Ishikawa (cell line): ENCODE results near the gene ITLN1.

Experiments
- CEBPB ChIP-seq: IDR thresholded peaks from 2 replicates; pipeline ENCODE4 v1.6.1; 2012
- CREB1 ChIP-seq: IDR thresholded peaks from 2 replicates; pipeline ENCODE4 v1.6.1; 2012; ENCODE audit warnings: low read depth
- EGR1 ChIP-seq: IDR thresholded peaks from 2 replicates; pipeline ENCODE4 v1.6.1; 2012
- EP300 ChIP-seq: IDR thresholded peaks from 2 replicates; pipeline ENCODE4 v1.6.1; 2012; ENCODE audit warnings: borderline replicate concordance
- FOXM1 ChIP-seq: IDR thresholded peaks from 2 replicates; pipeline ENCODE4 v1.6.1; 2012; ENCODE audit warnings: low read depth, borderline replicate concordance
- NFIC ChIP-seq: IDR thresholded peaks from 2 replicates; pipeline ENCODE4 v1.6.1; 2012
- RAD21 ChIP-seq: IDR thresholded peaks from 2 replicates; pipeline ENCODE4 v1.6.1; 2012; ENCODE audit warnings: low read depth
- TAF1 ChIP-seq: IDR thresholded peaks from 2 replicates; pipeline ENCODE4 v1.6.1; 2012; ENCODE audit warnings: low read depth, mild to moderate bottlenecking
- TCF12 ChIP-seq: IDR thresholded peaks from 2 replicates; pipeline ENCODE4 v1.6.1; 2012; ENCODE audit warnings: low read depth
- TEAD4 ChIP-seq: IDR thresholded peaks from 2 replicates; pipeline ENCODE4 v1.6.1; 2012
- YY1 ChIP-seq: IDR thresholded peaks from 2 replicates; pipeline ENCODE4 v1.6.1; 2012; ENCODE audit warnings: low read depth
- ZBTB7A ChIP-seq: IDR thresholded peaks from 2 replicates; pipeline ENCODE4 v1.6.1; 2012; ENCODE audit warnings: low read depth
- TF ChIP-seq, protein P1 (sequence below): IDR thresholded peaks from 2 replicates; pipeline ENCODE4 v1.6.1; 2012; ENCODE audit warnings: low read depth, mild to moderate bottlenecking
- TF ChIP-seq, protein P2 (sequence below): IDR thresholded peaks from 2 replicates; pipeline ENCODE4 v1.6.1; 2012
- TF ChIP-seq, protein P3 (sequence below): IDR thresholded peaks from 2 replicates; pipeline ENCODE4 v1.6.1; 2012

ITLN1 gene

DNA sequence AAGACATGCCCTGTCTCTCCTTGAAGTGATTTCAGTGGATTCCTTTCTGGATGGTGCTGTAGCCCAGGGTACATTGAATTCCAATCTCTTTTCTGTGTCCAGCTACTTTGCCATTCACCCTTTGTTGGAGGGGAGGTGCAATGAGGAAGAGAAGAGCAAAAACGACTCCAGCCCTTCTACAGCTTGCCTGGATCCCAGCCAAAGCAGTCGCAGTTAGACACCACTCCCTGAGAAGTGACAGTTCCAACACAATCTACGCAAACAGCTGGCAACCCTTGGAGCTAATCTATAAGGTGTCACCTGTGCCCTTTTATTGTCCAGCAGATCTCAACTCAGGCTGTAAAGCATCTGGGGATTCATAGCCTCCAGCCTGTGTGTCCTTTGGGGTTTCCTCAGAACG is 26.9 kb downstream of the ITLN1 start:
- TF ChIP-seq EGR1 (no peak), TCF12 (no peak), ZBTB7A (no peak), RAD21 (no peak), YY1 (no peak), TAF1 (no peak), CREB1 (no peak), EP300 (no peak), NFIC (no peak), FOXM1 (no peak), CEBPB (no peak), TEAD4 (no peak)

DNA sequence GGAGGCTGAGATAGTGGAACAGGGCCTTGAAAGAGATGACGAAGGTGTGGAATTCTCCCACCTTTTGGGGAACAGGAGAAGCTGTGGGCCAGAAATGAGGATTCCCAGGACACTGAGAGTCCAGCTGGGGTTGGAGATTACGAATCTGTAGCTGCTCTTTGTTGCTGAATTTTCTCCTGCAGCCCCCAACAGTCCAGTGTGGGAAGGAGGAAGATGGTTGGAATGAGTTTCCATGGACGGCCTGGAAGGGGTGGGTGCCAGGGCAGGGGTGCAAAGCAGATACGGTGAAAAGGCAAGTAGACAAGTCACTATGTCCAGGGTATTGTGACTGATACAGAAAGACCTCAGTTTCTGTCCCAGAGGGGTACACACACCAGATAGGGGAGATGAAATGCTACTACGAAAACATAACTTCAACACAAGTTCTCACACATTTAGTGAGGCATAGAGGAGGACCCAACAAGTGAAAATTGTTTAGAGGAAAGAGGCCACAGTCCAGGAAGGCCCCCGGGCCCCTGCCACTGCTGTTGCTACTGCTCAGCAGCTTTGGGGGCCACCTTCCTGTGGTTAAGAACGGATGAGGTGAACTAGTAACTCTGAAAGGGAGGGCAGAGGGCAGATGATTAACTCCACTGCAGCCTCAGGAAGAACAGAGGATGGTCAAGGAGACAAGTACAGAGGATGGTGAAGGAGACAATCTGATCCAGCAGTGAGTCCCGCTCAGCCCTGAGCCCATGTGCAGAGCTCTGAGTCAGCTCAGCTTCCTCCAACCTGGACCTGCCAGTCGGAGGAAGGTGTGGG is 29.6 kb downstream of the ITLN1 start:
- TF ChIP-seq CEBPB (no peak), TEAD4 (no peak), YY1 (no peak), EGR1 (no peak), TCF12 (no peak)
- TF ChIP-seq, protein P1, sequence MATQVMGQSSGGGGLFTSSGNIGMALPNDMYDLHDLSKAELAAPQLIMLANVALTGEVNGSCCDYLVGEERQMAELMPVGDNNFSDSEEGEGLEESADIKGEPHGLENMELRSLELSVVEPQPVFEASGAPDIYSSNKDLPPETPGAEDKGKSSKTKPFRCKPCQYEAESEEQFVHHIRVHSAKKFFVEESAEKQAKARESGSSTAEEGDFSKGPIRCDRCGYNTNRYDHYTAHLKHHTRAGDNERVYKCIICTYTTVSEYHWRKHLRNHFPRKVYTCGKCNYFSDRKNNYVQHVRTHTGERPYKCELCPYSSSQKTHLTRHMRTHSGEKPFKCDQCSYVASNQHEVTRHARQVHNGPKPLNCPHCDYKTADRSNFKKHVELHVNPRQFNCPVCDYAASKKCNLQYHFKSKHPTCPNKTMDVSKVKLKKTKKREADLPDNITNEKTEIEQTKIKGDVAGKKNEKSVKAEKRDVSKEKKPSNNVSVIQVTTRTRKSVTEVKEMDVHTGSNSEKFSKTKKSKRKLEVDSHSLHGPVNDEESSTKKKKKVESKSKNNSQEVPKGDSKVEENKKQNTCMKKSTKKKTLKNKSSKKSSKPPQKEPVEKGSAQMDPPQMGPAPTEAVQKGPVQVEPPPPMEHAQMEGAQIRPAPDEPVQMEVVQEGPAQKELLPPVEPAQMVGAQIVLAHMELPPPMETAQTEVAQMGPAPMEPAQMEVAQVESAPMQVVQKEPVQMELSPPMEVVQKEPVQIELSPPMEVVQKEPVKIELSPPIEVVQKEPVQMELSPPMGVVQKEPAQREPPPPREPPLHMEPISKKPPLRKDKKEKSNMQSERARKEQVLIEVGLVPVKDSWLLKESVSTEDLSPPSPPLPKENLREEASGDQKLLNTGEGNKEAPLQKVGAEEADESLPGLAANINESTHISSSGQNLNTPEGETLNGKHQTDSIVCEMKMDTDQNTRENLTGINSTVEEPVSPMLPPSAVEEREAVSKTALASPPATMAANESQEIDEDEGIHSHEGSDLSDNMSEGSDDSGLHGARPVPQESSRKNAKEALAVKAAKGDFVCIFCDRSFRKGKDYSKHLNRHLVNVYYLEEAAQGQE: no peak

DNA sequence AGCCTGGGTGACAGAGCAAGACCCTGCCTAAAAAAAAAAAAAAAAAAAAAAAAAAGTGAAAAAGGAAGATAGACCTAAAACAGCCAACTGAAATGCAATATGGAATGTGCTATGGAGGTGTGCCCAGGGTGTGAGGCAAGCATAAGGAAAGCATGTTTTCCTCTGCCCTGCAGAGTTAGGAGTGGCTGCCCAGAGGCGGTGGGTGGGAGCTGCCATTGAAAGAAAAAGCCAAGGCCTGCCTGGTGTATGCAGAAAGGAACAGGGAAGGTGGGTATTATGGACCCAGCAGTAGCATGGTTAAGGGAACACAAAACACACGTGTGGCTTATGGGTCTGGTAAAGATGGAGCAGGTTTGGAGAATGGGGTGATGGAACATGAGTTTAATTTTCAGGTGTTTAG is 31.2 kb downstream of the ITLN1 start:
- TF ChIP-seq TAF1 (no peak), NFIC (no peak), TCF12 (no peak), RAD21 (no peak), CEBPB (no peak), CREB1 (no peak), EGR1 (no peak), YY1 (no peak), ZBTB7A (no peak), FOXM1 (no peak), TEAD4 (no peak)
- TF ChIP-seq, protein P1: no peak
- TF ChIP-seq, protein P2, sequence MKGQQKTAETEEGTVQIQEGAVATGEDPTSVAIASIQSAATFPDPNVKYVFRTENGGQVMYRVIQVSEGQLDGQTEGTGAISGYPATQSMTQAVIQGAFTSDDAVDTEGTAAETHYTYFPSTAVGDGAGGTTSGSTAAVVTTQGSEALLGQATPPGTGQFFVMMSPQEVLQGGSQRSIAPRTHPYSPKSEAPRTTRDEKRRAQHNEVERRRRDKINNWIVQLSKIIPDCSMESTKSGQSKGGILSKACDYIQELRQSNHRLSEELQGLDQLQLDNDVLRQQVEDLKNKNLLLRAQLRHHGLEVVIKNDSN: no peak

DNA sequence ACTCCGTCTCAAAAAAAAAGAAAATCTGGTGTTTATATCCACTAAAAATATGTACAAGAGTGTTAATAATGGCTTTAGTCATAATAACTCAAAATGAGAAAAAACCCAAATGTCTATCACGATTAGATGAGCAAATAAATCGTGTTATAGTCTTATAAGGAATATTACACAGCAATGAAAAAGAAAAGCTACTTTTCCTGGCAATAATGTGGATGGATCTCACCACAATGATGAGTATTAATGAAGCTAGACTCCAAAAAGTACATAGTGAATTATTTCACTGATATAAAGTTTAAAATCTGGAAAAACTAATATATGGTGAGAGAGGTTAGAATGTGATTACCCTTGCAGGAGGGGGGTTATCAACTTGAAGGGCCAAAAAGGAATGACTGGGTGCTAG is 32.0 kb downstream of the ITLN1 start:
- no peak for TF ChIP-seq TAF1
- no peak for TF ChIP-seq ZBTB7A
- TF ChIP-seq EP300: no peak
- no peak for TF ChIP-seq YY1
- TF ChIP-seq NFIC: no peak
- no peak for TF ChIP-seq TEAD4
- TF ChIP-seq FOXM1: no peak

DNA sequence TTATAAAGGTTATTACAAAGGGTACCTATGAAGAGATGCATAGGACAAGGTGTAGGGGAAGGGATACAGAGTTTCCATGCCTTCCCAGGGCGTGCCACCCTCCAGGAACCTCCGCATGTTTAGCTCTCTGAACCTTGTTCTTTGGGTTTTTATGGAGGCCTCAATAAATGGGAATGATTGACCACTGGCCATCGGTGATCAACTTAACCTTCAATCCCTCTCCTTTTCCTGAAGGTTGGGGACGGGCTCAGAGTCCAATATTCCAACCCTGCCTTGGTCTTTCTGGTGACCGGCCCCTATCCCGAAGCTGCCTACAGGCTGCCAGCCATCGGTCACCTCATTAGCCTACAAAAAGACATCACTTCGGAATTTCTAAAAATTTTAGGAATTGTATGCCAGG is 34.0 kb downstream of the ITLN1 start:
- no peak for TF ChIP-seq FOXM1
- TF ChIP-seq NFIC: no peak
- no peak for TF ChIP-seq YY1
- TF ChIP-seq EP300: no peak
- TF ChIP-seq TAF1: no peak
- TF ChIP-seq, protein P1: no peak
- no peak for TF ChIP-seq CREB1
- TF ChIP-seq CEBPB: no peak
- TF ChIP-seq, protein P3, sequence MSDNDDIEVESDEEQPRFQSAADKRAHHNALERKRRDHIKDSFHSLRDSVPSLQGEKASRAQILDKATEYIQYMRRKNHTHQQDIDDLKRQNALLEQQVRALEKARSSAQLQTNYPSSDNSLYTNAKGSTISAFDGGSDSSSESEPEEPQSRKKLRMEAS: no peak
- TF ChIP-seq, protein P2: no peak
- no peak for TF ChIP-seq TEAD4
- TF ChIP-seq ZBTB7A: no peak
- TF ChIP-seq TCF12: no peak
- no peak for TF ChIP-seq RAD21
- no peak for TF ChIP-seq EGR1
